GM12801 (cell line): ENCODE measurements around the gene SAP25.

Source experiments
- TF ChIP-seq, protein P1 (sequence below): IDR thresholded peaks from one replicate; pipeline ENCODE4 v1.5.1; 2011; ENCODE audit warnings: control low read depth; ENCODE audit not compliant: insufficient read length; ENCODE audit errors: extremely low read depth

SAP25 gene

DNA sequence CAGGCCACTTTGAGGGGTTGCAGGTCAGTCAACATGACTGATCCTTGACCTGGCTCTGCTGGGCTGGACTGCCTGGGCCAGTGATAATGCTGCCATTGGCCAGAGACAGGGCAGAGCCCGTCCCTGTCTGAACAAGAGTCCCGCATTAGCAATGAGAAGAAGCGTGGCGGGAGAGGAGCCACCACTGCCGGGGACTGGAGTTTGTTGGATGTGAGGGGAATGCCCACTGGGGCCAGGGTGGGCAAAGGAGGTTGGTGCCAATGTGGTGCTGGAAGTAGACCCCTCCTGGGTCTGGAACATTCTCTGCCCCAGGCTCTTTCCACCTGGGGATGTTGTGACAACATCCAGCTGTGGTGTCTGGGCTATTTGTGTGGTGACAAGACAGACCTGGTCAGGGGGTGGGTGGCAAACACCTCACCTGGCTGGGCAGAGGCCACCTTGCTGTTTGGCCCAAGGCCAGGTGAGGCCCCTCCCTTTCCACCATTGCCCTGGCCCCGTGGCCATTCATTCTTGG is 7.6 kb downstream of the SAP25 start:
- TF ChIP-seq, protein P1, sequence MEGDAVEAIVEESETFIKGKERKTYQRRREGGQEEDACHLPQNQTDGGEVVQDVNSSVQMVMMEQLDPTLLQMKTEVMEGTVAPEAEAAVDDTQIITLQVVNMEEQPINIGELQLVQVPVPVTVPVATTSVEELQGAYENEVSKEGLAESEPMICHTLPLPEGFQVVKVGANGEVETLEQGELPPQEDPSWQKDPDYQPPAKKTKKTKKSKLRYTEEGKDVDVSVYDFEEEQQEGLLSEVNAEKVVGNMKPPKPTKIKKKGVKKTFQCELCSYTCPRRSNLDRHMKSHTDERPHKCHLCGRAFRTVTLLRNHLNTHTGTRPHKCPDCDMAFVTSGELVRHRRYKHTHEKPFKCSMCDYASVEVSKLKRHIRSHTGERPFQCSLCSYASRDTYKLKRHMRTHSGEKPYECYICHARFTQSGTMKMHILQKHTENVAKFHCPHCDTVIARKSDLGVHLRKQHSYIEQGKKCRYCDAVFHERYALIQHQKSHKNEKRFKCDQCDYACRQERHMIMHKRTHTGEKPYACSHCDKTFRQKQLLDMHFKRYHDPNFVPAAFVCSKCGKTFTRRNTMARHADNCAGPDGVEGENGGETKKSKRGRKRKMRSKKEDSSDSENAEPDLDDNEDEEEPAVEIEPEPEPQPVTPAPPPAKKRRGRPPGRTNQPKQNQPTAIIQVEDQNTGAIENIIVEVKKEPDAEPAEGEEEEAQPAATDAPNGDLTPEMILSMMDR = no peak

GRCh38 chr7:100565133-100565571 is 8.5 kb downstream of the SAP25 start:
- TF ChIP-seq, protein P1 = no peak

GRCh38 chr7:100563809-100564400 is 9.8 kb downstream of the SAP25 start:
- TF ChIP-seq, protein P1 = peak; percentile 92

DNA sequence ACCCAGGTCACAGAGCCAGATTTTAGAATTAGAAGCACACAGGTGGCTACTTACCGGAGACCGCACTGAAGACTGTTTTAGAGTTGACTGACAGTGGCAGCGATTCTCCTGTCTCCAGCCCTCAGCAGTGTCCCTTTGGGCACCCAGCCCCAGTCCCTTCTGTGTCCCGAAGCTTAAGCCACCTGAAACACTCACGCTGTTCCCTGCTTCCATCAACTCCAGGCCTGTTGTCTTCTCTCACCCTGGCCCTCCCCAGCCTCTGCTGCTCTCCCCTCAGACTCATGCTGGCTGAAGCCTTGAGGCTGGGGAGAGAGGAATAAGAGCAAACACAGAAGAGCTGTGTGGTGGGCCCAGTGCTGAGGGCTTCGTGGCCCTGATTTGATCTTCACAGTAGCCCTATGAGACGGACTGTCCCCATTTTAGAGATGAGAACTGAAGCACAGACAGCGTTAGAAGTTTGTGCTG is 10.6 kb downstream of the SAP25 start:
- TF ChIP-seq, protein P1 = no peak

GRCh38 chr7:100562195-100563099 is 11.3 kb downstream of the SAP25 start:
- TF ChIP-seq, protein P1 = no peak

- TF ChIP-seq, protein P1 = no peak
These were observed 12.1 kb downstream of the SAP25 start for GRCh38 chr7:100561491-100562194.

- TF ChIP-seq, protein P1 = no peak
These were observed 14.6 kb downstream of the SAP25 start for GRCh38 chr7:100559127-100559526.
